T-helper 2 cell treated with Interferon-gamma antibody and Interleukin-4, amounts not matched to agents 100 ng/mL and 5 ng/mL, for 36 hours (primary cell): ENCODE data around the gene GRIN2C. TPM values are rescaled to one million over a fixed set of nuclear protein-coding genes. Genes with fewer than 3 reads are reported as not detected.
"Not testable (repeated sequence)": the region's sequence is repeated elsewhere in the genome, so short reads cannot be mapped to it uniquely, and the experiment has no call there.

ENCODE experiments used
- intact Hi-C: fragments of 100-400 bp; cut with micrococcal nuclease; formaldehyde crosslinking; loops from one replicate; pipeline ENCODE4 v1.15.1; 2023
- total RNA-seq: library from RNA; stranded (reverse); gene quantifications from 2 replicates; pipeline ENCODE4 v1.2.3, GENCODE V29; 2022

Gene GRIN2C
- total RNA-seq, 1 donor from 2014 or later, result 0.11 TPM

- intact Hi-C loops, result no loop called here
Measured at GRCh38 chr17:74879308-74879707, 19.6 kb upstream of the GRIN2C start.

GRCh38 chr17:74878658-74879057, 19.0 kb upstream of the GRIN2C start:
- intact Hi-C loops, result no loop called here

GRCh38 chr17:74877592-74878548, 18.2 kb upstream of the GRIN2C start:
- intact Hi-C loops, result no loop called here

DNA sequence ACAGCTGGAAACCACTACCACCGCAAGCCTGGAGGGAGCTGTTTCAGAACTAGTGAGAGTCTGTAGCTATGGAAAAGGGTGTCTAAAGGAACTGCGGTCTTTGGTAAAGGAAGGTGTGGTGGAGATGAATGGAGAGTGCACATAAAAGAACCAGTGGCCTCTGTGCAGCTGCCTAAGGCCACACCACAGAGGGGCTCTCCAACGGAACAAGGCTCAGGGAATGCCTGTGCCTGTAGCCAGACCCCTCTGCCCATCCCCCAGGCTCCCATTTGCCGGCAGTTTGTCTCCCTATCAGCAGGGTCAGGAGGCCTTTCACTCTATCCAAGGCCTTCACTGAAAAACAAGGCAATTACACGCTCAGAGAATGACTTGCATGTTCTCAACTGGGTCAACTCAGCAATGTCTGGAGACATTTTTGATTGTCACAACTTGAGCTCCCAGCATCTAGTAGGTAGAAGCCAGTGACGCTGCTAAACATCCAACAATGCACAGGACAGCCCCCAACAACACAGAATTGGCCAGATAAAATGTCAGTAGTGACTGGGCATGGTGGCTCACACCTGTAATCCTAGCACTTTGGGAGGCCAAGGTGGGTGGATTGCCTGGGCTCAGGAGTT, 16.4 kb upstream of the GRIN2C start:
- intact Hi-C loops, result no loop called here

- intact Hi-C loops, result no loop called here
Measured at GRCh38 chr17:74875155-74875976, 15.7 kb upstream of the GRIN2C start.

DNA sequence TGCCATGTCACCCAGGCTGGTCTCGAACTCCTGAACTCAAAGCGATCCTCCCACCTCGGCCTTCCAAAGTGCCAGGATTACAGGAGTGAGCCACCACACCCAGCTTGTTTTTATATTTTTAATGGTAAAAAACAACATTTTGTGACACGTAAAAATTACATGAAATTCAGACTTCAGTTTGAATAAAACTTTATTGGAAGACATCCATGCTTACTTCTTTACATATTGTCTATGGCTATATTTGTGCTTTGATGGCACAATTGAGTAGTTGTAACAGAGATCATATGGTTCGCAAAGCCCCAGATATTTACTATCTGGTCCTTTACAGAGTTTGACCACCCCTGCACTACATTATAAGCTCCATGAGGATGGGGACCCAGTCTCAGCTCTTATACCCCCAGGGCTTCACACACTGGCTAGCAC, 14.9 kb upstream of the GRIN2C start:
- intact Hi-C loops, result no loop called here

- intact Hi-C loops, result loop anchor here (1.0 to 2.0 kb wide), 4 partner anchors 22 to 415 kb away; partner anchors contain the start of genes NHERF1 and SLC25A19
Measured at GRCh38 chr17:74873874-74874614, 14.4 kb upstream of the GRIN2C start.

DNA sequence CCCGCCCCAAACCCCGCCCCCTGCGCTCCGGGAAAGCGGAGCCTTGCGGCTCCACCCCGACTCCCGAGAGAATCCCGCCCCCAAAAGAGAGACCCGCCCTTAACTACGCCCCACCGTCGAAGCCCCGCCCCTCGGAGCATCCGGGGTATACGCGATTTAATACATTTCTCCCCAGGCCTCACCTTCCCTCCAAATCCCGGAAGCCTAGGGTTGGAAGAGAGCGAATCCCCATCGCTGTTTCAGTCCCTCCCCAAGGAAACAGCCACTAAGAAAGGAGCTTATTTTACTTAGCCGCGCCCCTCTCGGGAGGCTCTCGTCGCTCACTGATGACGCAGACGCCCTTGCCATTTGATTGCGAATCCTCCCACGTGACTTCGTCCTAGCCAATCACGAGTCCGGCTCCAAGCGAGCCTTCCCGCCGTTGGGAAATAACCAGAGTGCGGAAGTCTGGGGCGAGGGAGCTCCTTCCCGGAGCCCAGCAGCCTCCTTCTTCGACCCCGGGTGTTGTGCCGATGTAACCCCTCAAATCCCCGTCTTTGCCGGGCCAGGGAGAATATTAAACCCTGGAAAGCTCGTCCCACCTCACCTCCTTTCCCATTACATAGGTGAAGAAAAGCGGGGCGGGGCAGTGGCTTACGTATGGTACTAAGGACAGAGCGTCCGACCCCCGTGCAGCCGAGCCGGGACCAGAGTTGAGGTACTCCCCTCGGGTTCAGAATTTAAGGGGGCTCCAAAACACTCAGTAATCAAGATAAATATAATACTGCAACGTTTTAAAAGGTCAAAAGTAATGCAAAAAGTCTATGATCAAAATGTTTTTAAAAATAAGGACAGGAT, 13.6 kb upstream of the GRIN2C start:
- intact Hi-C loops, result loop anchor here (1.0 to 2.0 kb wide), 4 partner anchors 21 to 416 kb away; partner anchors contain the start of genes NHERF1 and SLC25A19

DNA sequence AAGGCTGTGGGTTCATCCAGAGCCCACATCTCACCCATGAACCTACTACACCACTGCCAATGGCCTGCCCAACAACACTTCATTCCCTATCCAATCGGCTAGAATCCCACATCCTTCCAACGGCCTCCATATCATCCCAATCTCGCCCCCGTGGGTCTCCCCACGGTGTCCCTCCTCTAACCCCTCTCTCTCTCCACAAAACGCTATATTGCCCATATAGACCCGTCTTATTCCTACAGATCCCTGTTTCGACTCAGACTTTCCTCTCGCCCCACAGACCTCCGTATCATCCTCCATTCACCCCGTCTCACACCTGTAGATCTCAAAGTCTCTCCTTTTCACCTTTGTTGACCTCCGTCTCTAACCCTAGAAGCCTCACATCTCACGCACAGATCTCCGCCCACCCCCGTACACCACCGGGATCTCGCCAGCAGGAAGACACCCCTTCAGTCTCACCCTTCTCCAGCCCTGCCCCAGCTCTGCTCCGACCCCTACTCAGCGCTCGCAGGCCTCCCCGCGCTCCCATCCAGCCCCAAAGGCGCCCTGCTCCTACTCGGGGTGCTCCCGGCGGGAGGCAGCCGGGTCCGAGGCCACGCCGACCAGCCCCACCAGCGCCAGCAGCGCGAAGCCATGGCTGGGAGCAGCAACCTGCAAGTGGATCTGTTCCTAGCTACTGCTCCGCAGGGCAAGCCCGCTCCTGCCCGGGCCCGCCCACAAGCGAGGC, 12.8 kb upstream of the GRIN2C start, which contains the start of gene FDXR:
TSS of gene FDXR (minus strand) at position 682 of the 724 bp plus-strand sequence. CDS start at position 632, 50 bp downstream.
- intact Hi-C loops, result loop anchor here (1.0 to 2.0 kb wide), 4 partner anchors 20 to 416 kb away; partner anchors contain the start of genes NHERF1 and SLC25A19

- intact Hi-C loops, result loop anchor here (2.0 kb wide), 1 partner anchor 417 kb away; the partner anchor contains the start of gene SLC25A19
Measured at GRCh38 chr17:74871356-74872076, 11.8 kb upstream of the GRIN2C start.

DNA sequence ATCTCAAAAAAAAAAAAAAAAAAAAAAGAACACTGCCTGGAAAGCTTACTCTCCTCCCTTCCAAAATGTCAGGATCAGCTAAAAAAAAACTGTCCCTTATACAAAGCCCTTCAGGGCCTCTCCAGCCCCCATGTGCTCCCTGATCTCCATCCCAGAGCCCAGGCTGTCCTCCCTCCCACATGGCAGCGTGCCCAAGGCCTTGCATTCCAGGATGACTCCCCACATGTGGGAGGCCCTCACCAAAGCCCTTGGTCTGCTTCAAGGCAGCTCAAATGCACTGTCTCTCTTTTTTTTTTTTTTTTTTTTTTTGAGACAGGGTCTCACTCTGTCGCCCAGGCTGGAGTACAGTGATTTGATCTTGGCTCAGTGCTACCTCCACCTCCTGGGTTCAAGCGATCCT, 10.8 kb upstream of the GRIN2C start:
- intact Hi-C loops, result no loop called here

GRCh38 chr17:74870028-74870427, 10.3 kb upstream of the GRIN2C start:
- intact Hi-C loops, result not testable (repeated sequence)

GRCh38 chr17:74868908-74869255, 9.2 kb upstream of the GRIN2C start:
- intact Hi-C loops, result no loop called here

GRCh38 chr17:74868251-74868907, 8.7 kb upstream of the GRIN2C start:
- intact Hi-C loops, result no loop called here

DNA sequence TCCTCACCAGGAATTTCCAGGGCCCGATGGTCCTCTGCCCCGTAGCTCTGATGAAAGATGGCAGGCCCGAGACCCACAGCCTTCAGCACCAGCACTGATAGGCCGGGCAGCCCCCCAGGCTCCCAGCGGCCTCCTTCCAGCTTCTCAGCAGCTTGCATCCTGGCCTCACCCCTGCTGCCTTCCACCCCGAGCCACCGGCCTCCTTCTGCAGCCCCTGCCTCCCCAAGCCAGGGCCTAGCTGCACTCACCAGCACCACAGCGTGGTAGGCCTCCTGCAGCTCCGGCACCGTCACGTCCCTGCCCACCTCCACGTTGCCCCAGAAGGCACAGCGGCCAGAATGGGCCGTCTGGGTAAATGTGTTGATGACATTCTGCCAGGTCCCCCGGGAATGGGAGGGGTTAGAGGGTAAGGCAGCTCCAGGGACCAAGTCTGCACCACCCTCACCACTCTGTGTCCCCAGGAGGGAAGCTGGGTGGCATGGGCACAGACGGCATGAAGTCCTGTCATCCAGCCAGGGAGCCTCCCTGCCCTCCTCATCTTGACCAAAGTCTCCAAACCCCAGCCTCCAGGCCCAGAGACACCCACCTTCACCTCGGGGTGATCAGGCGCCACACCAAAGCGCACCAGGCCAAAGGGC, 6.6 kb upstream of the GRIN2C start:
- intact Hi-C loops, result no loop called here

DNA sequence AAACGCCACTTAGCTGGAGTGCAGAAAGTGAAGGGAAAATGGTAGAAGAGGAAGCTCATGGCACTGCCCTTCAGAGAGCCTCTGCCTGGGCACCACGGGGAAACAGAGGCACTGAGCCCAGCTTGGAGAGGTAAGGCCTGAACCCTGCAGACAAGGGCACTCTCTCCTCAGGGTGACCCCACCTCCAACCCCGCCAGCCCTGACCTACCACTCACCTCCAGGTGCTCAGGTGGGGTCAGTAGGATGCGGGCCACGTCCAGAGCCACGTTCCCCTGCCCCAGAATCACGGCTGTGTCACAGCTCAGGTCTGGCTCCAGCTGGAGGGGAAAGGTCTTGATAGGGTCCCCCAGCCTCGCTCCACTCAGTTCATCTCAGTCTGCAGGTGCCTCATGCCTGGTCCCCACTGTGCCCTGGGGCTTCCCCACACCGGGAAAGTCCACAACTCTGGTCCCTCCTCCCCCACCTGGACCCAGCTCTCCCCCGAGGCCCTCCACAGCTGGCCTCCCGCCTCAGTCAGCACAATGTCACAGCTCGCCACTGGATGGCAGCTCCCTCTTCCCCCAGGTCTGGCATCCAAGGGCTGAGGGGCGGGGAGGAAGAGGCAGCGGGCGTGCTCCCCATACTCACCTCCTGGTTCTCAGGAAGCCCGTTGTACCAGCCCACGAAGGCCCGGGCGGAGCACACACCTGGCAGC, 6.0 kb upstream of the GRIN2C start:
- intact Hi-C loops, result loop anchor here (1.0 kb wide), 1 partner anchor 208 kb away; no protein-coding TSS in a partner anchor
